Measurements from ENCODE around the gene CHCHD2.
"Not testable (repeated sequence)": the region's sequence is repeated elsewhere in the genome, so short reads cannot be mapped to it uniquely, and the experiment has no call there.

Gene CHCHD2

GRCh38 chr7:56083150-56083785 is 23.0 kb downstream of the CHCHD2 start:
- no peak for DNase-seq (ENCODE audit: low read depth, low spot score)

DNA sequence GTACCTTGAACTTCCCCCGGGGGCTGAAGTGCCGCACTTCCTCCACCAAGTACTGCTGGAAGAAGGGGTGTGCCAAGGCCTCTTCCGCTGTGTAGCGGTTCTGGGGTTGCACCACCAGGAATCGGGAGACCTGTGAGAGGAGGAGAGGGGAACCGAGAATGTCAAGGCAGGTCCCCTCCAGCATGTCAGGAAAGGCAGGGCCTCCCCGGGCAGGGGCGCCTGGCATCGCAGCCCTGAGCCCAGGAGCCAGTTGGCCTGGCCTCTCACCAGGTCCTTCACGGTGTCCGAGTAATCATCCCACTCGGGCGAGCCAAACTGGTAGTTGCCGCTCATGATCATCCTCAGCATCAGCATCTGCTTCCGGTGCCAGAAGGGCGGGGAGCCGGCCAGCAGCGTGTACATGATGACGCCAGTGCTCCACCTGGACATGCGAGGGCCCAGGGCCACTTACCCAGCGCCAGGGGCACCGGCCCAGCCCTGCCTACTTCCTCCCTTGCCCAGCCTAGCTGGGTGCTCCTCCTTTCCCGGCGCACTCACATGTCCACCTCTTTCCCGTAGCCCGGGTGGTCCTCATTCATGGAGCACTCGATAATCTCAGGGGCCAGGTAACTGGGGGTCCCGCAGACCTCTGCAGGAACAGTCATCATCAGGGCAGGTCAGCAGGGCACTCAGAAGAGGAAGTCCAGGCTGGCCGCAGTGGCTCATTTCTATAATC is 24.5 kb downstream of the CHCHD2 start:
- DNase-seq (ENCODE audit: low read depth, low spot score) = no peak

DNA sequence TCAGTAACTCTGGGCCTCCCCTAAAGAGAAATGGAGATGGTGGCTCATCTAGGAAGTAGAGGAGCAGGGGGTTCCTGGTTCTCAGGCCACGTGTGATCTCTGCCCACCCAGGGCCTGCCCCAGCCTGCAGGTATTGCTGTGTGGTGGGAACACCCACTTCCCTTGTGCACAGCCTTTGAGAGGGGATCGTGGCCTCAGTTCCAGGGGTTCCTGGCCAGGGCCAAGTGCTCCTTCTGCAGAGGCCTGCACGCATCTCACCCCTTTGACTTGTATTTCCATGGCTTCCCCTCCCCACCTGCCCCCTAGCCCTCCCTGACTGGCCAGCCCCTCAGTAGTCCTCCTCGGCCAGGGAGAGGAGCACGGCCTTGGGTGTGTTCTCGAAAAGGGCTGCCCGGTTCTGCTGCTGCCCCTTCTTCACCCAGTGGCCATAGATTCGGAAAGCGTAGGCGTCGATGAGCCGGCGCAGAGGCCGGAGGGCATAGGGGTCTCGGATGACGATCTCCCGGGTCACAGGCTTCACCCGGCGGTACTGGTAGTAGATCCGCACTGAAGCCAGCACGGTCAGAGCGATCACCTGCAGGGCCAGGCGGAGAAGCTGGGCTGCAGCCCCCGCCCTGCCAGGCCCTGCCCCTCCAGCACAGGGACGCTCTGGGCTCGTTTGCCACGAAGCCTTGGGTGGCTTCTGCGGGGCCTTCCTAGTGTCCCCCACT is 25.4 kb downstream of the CHCHD2 start:
- DNase-seq (ENCODE audit: low read depth, low spot score) = not testable (repeated sequence)

DNA sequence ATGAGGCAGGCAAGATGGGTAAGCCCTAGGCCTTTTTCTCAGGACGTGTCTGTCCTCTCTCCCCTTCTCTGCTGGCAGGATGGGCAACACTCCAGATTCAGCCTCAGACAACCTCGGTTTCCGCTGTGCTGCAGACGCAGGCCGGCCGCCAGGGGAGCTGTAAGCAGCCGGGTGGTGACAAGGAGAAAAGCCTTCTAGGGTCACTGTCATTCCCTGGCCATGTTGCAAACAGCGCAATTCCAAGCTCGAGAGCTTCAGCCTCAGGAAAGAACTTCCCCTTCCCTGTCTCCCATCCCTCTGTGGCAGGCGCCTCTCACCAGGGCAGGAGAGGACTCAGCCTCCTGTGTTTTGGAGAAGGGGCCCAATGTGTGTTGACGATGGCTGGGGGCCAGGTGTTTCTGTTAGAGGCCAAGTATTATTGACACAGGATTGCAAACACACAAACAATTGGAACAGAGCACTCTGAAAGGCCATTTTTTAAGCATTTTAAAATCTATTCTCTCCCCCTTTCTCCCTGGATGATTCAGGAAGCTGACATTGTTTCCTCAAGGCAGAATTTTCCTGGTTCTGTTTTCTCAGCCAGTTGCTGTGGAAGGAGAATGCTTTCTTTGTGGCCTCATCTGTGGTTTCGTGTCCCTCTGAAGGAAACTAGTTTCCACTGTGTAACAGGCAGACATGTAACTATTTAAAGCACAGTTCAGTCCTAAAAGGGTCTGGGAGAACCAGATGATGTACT is 26.7 kb downstream of the CHCHD2 start:
- DNase-seq (ENCODE audit: low read depth, low spot score) = no peak

GRCh38 chr7:56078196-56078595 is 28.1 kb downstream of the CHCHD2 start:
- DNase-seq (ENCODE audit: low read depth, low spot score) = no peak

- DNase-seq (ENCODE audit: low read depth, low spot score) = no peak
Observed at GRCh38 chr7:56077681-56078080, 28.6 kb downstream of the CHCHD2 start.

GRCh38 chr7:56074371-56074791 is 31.9 kb downstream of the CHCHD2 start:
- DNase-seq (ENCODE audit: low read depth, low spot score) = peak; percentile 34

- DNase-seq (ENCODE audit: low read depth, low spot score) = not testable (repeated sequence)
Observed at GRCh38 chr7:56066376-56066775, 39.9 kb downstream of the CHCHD2 start.

- peak; percentile 80 for DNase-seq (ENCODE audit: low read depth, low spot score)
Observed at GRCh38 chr7:56063882-56064625, 42.2 kb downstream of the CHCHD2 start, which contains the start of gene SUMF2. Gene SUMF2, plus strand, starts transcription at chr7:56064286. Its CDS starts 26 bp downstream, at chr7:56064312.

DNA sequence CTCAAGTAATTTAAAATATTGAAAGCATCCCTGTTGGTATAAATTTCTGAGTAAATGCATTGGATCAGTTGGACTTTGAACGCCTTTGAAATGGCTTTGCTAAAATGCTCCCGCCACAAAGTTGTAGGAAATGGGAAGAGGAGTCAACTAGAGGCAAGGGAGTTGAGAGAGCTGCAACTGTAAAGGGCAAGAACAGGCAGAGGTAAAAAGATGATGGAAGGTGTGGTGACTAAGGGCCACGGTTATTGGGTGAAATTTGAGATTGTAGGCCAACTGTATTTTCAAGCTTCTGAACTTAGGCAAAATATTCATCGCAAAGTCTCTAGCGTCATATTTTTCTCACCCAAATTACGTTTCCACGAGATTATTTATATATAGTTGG is 42.8 kb downstream of the CHCHD2 start:
- no peak for DNase-seq (ENCODE audit: low read depth, low spot score)

GRCh38 chr7:56062382-56062781 is 43.9 kb downstream of the CHCHD2 start:
- no peak for DNase-seq (ENCODE audit: low read depth, low spot score)

- no peak for DNase-seq (ENCODE audit: low read depth, low spot score)
Observed at GRCh38 chr7:56053993-56054392, 52.3 kb downstream of the CHCHD2 start.

DNA sequence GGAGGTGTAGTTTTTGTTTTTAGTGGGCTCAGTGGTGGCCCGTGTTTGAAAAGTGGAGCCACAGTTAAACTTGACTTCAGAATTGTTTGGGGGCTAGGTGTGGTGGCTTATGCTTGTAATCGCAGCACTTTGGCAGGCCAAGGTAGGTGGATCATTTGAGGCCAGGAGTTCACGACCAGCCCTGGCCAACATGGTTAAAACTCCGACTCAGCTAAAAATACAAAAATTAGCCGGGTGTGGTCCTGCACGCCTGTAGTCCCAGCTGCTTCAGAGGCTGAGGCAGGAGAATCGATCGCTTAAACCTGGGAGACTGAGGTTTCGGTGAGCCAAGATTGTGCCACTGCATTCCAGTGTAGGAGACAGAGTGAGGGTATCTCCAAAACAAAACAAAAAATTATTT is 52.9 kb downstream of the CHCHD2 start:
- no peak for DNase-seq (ENCODE audit: low read depth, low spot score)

Measured in activated CD4-positive, CD25-positive, alpha-beta regulatory T cell treated with anti-CD3 and anti-CD28 coated beads, Interleukin-2, amount 50 U/mL, for 16 hours (primary cell).